Heart left ventricle (tissue), 13 donors: Measurements from ENCODE around the gene GTPBP3.

Experiments used
- CTCF ChIP-seq, 12 donors: fragments of 200-600 bp; sonication (generic) in 4 of 12; IDR thresholded peaks; one replicate each; pipeline versions ENCODE4 v1.5.0 to v1.8.0; 2018 to 2022; ENCODE audit warnings: antibody characterized with exemption in 12 of 12, mild to moderate bottlenecking in 5 of 12
- POLR2A ChIP-seq, 2 donors: fragments of 450-650 bp; IDR thresholded peaks; one replicate each; pipeline ENCODE4 v1.6.1; 2017; ENCODE audit warnings: antibody characterized with exemption in 2 of 2, mild to moderate bottlenecking in 2 of 2, moderate library complexity in 2 of 2
- donor health status: ischemic (EF 13 %, LVEDD 7.1; RV severe dilation, severe dysfunction).
- donor health status: DM: no; HTN: yes; CAD: no.
- donor health status: DM: no; HTN: no; CAD: no.
- donor health status: ischemic (EF 25% LVEDD 6.9; RV normal size, moderate dysfunction).
- donor health status: ischemic (EF 25% LVEDD 5.7; RV mildly dilated, moderate dysfunction).
- donor health status: ischemic (EF 35%, LVEDD 5.7; RV mildly dilated, moderate dysfunction).
- donor health status: nonischemic (EF 11% LVEDD 7.7; RV severe dilation, severe dysfunction).
- donor health status: DM: yes; HTN: yes; CAD: no.
- donor health status: PGD.
- donor health status: ischemic (EF 29% LVEDD 5.4; RV normal size, mild dysfunction).
- donor health status: nonischemic (EF 23%, LVEDD 6.1; RV moderate dilation, normal function).

GRCh38 chr19:17330262-17331044 is 6.9 kb upstream of the GTPBP3 start:
- no peak for TF ChIP-seq CTCF (IDR thresholded peaks at IDR 0.05)
- TF ChIP-seq POLR2A (IDR thresholded peaks at IDR 0.05): no peak
